HG03159 (cell line): ENCODE measurements around the gene SELENOS.

ENCODE experiments used
- ATAC-seq: cut with Tn5 transposase; IDR thresholded peaks from one replicate; pipeline ENCODE4 v1.9.1; 2021; ENCODE audit warnings: mild to moderate bottlenecking, moderate library complexity; ENCODE audit not compliant: unreplicated experiment

The SELENOS gene

DNA sequence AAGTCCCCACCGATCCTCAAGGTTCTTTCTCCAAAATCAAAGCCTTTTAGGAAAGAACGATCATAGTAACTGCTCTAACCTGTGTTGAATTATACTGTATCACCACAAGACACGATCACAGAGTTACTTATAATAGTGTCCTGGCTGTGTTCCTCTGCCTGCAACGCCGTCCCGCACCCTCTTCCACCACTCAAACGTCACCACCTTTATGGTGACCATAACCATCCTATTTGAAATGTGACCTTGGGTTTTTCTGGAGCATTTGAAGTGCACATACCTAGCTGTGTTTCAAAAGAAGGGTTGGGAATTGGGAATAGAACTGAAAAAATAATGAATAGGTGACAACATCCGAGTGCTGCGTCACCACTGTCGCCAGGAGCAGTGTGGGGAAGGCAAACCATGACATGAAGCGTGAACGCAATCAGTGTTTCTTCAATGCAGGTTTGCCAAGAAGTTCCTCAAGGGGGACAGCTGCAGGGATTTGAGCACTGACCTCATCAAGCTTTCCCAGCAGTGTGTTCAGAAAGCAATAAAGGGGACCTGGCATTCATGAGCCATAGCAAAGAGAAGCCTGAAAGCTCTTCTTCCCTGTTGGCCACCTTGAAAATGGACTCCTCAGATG is 769 bp upstream of the SELENOS start:
- ATAC-seq = no peak

DNA sequence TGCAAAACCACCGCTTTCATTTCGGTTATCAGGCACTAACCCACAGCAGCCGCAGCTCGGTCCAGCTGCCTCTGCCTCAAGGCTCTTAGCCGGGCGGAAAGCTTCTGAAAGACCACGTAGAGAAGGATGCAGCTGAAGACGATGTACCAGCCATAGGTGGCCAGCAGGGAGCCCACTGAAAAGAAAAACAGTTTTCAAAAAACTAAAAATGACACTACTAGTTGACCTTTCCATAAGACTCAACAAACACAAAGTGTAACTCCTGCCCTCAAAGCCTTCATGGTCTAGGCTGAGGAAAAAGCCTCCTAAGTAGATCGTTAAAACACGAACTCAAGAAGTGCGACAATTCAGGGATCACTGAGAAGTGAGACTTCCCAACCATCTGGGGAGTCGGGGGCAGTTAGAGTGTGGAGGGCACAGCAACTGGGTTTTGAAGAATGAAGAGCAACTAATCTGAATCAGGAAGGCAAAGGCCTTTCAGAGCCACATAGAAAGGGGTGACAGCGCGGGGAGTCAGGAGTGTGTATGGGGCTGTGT is 716 bp downstream of the SELENOS start:
- peak; percentile 39 for ATAC-seq

DNA sequence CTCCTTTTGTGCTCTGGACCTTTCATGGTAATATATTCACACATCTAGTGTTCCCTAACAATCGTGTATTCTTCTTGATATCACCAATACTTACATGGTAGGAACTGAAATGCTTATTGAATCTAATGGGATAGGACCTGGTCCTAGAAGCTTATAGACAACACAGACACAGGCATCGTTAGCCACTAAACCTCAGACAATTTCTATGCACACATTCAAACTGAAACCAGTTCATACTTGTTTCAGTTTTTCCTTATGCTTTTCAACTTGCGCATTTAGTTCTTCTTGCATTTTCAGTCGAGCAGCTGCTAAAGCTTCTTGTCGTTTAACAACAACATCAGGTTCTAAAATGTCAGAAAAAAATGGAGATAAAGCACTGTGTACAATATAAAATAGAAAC is 2.3 kb downstream of the SELENOS start:
- no peak for ATAC-seq

GRCh38 chr15:101273534-101273933 is 3.8 kb downstream of the SELENOS start:
- no peak for ATAC-seq

GRCh38 chr15:101272584-101272983 is 4.7 kb downstream of the SELENOS start:
- ATAC-seq = no peak

GRCh38 chr15:101269479-101270223 is 7.6 kb downstream of the SELENOS start:
- no peak for ATAC-seq

GRCh38 chr15:101267320-101268104 is 9.8 kb downstream of the SELENOS start:
- no peak for ATAC-seq

- no peak for ATAC-seq
These were observed 10.5 kb downstream of the SELENOS start for GRCh38 chr15:101266787-101267186.

GRCh38 chr15:101266034-101266433 is 11.3 kb downstream of the SELENOS start:
- ATAC-seq = no peak

GRCh38 chr15:101264911-101265641 is 12.2 kb downstream of the SELENOS start:
- no peak for ATAC-seq

DNA sequence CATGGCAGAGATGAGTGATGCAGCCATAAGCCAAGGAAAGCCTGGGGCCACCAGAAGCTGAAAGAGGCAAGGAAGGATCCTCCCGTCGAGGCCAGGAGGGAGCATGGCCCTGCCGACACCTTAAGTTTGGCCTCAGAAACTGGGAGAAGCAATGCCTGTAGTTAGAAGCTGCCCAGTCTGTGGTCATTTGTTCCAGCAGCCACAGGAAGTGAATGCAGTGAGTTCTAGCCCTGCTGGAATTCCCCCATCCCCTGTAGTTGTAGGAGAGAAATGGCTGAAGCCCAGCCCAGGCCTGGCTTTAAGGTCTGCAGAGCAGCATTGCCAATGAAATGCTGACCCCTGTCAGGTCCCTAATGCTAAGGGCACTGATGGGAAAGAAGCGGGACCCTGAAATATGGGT is 13.3 kb downstream of the SELENOS start:
- no peak for ATAC-seq

GRCh38 chr15:101262551-101262950 is 14.7 kb downstream of the SELENOS start:
- no peak for ATAC-seq

DNA sequence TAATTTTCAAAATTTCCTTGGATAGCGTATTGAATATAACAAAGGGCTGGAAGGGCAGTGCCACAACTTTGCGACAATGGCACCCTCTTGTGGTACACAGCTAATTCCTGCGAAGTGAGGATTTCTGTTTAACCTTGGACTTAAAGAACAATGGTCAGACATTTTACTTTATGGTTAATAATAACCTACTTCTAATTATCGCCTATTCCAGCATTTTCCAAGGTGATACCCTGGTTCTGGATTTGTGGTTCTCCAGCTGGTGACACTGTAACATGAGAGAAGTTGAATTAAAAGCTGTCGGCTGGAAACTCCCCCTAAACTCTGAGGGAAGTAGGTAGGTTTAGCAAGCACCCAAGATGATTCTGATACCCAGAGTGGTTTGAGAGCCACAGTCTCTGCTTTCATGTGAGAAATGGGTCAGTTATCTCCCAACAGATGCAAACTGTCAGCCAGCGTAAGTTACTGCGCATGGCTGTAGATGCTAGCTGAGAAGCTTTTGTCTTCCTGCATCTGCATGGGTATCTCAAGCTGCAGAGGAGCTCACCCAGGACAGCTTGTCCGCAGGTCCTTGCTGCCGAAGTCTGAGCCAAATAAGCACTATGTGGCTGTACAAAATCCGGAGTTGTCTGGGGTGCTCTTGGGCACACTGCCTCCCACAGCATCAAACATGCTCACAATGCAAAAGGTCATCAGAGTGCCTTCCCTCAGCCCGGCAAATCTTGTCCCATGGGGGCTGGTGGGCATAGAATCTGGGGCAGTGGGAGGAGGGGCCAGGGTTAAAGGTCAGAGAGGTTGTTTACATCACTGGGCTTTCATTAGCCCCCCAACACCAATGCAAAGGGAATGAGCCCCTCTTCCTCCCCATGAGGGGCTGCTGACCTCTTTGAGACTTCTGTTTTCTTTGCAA is 18.8 kb downstream of the SELENOS start:
- peak; percentile 53 for ATAC-seq

- no peak for ATAC-seq
These were observed 20.5 kb downstream of the SELENOS start for GRCh38 chr15:101256757-101257156.

- no peak for ATAC-seq
These were observed 21.6 kb downstream of the SELENOS start for GRCh38 chr15:101255615-101256241.

GRCh38 chr15:101255051-101255395 is 22.3 kb downstream of the SELENOS start:
- no peak for ATAC-seq

- no peak for ATAC-seq
These were observed 22.9 kb downstream of the SELENOS start for GRCh38 chr15:101254157-101255050.

DNA sequence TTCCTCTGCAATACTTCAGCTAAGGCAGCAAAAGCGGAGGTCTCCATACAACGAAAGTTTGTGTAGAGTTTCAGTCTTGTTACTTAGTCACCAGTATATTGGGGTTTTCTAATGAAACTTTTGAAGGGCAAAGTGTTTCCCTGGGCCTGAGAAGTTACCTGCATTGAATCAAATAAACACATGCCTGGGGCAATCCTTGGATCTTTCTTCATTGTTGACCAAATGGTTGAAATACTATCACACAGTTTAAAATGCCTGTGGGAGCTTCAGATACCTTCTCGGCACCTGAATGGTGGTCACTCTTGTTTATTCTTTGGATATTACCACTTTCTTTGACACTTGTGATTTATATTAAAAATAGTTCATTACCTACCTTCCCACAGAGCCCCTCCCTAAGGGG is 24.4 kb downstream of the SELENOS start:
- ATAC-seq = no peak
